CD4-positive, alpha-beta T cell (primary cell): ENCODE measurements around the gene CEP192. TPM values are rescaled to one million over a fixed set of nuclear protein-coding genes. Genes with fewer than 3 reads are reported as not detected.
A peak's percentile ranks its signal among the peaks of the same experiment; 100 is the strongest.

Experiments
- ATAC-seq: fragments of 200-7000 bp; cut with Tn5 transposase; one replicate; pipeline ENCODE4 v1.10.0; 2022; ENCODE audit warnings: mild to moderate bottlenecking; ENCODE audit not compliant: poor library complexity
- CTCF ChIA-PET: fragments of 350-600 bp; sonication (Branson Sonifier 250); formaldehyde crosslinking; loops from one replicate; lab custom pipeline; 2021; ENCODE audit warnings: antibody characterized with exemption, inconsistent platforms; lab: Charles Lee
- POLR2A ChIA-PET: fragments of 350-600 bp; sonication (Branson Sonifier 250); formaldehyde crosslinking; loops from one replicate; lab custom pipeline; 2021; ENCODE audit warnings: antibody characterized with exemption, inconsistent platforms; lab: Charles Lee
- DNase-seq, 14 experiments: peaks; one replicate each; pipeline ENCODE4 v3.0.0-alpha.2; 2013 to 2020; ENCODE audit warnings: mixed read lengths in 2 of 14
- H3K27ac ChIP-seq, 2 donors: one replicate each; pipeline versions ENCODE4 v1.5.1 to v1.7.0; 2013; ENCODE audit warnings: low read length in 2 of 2, low read depth in 1 of 2, mild to moderate bottlenecking in 1 of 2
- H3K27me3 ChIP-seq, 2 experiments: 1 replicate in 1 of 2; 2 replicates in 1 of 2; pipeline versions ENCODE4 v1.6.1 to v1.7.0; 2013; ENCODE audit warnings: low read length in 2 of 2, control low read depth in 1 of 2, mild to moderate bottlenecking in 1 of 2, moderate library complexity in 1 of 2; ENCODE audit not compliant: insufficient read depth in 2 of 2, control insufficient read depth in 1 of 2
- H3K36me3 ChIP-seq: one replicate; pipeline ENCODE4 v1.6.1; 2013; ENCODE audit warnings: low read length, control low read depth; ENCODE audit not compliant: insufficient read depth
- H3K4me1 ChIP-seq: one replicate; pipeline ENCODE4 v1.6.1; 2013; ENCODE audit warnings: low read length, control low read depth; ENCODE audit not compliant: insufficient read depth
- H3K4me3 ChIP-seq: one replicate; pipeline ENCODE4 v1.5.1; 2013; ENCODE audit warnings: mild to moderate bottlenecking, low read length, moderate library complexity
- H3K9me3 ChIP-seq, 2 experiments: 1 replicate in 1 of 2; 2 replicates in 1 of 2; pipeline versions ENCODE4 v1.6.1 to v1.7.0; 2013; ENCODE audit warnings: low read length in 2 of 2, mild to moderate bottlenecking in 2 of 2, control low read depth in 1 of 2, moderate library complexity in 1 of 2; ENCODE audit not compliant: control insufficient read depth in 1 of 2, insufficient read depth in 1 of 2
- H3K27ac Mint-ChIP-seq: one replicate; pipeline ENCODE4 v1.8.0; 2020; ENCODE audit warnings: mixed read lengths
- H3K27me3 Mint-ChIP-seq: one replicate; pipeline ENCODE4 v1.8.0; 2021; ENCODE audit warnings: mixed read lengths
- H3K36me3 Mint-ChIP-seq: one replicate; pipeline ENCODE4 v1.8.0; 2021; ENCODE audit warnings: low read depth, mixed read lengths
- H3K4me1 Mint-ChIP-seq: one replicate; pipeline ENCODE4 v1.8.0; 2021; ENCODE audit warnings: low read depth, mixed read lengths
- H3K4me3 Mint-ChIP-seq: one replicate; pipeline ENCODE4 v1.8.0; 2020; ENCODE audit warnings: mild to moderate bottlenecking, mixed read lengths
- H3K9me3 Mint-ChIP-seq: one replicate; pipeline ENCODE4 v1.8.0; 2020; ENCODE audit warnings: mixed read lengths
- intact Hi-C, 2 experiments: fragments of 100-400 bp; cut with DNase I in 1 of 2; cut with micrococcal nuclease in 1 of 2; formaldehyde crosslinking; loops; one replicate each; pipeline versions ENCODE4 v1.15.1 to v1.9.0; 2023 to 2025; cut with DNase I, micrococcal nuclease
- total RNA-seq, 174 experiments: library from RNA in 2 of 174; stranded (reverse) in 2 of 174; gene quantifications; one replicate each; pipeline ENCODE4 v1.2.3 and lab custom pipeline; 2021 to 2026
- TF ChIP-seq, protein P1 (sequence below): fragments of 200-600 bp; IDR thresholded peaks from one replicate; pipeline ENCODE4 v1.8.0; 2022; ENCODE audit warnings: antibody characterized with exemption, mild to moderate bottlenecking

CEP192 gene
- total RNA-seq, 2 experiments from 2014 or later = 23.4 to 25.0 TPM

DNA sequence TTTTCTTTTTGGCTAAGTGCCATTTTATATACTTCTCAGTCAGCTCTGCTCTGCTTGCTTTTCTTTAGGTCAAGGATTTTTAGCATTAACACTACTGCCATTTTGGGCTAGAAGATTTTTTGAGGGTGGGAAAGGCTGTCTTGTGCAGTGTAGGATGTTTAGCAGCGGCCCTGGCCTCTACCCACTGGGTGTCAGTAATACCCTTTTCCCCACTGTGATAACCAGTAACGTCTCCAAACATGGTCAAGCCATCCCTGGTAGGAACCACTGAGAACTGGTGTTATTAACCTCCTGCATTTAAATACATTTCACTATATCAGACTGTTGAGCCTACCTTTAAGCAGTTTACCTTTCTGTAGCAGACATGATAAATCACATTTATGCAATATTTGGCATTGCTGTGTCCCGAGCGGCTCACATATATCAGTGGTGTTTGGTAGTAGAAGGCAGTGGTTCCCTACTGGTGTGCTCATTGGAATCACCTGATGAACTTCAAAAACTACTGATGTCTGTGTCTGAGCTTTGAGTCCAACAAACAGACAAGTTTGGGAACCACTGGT lies 70.5 kb downstream of the CEP192 start:
- no peak overlapping the region for H3K4me3 Mint-ChIP-seq
- H3K27me3 Mint-ChIP-seq = no peaks in the 10 kb centered on the region
- Histone ChIP-seq H3K4me1 (peaks cover 4% of the 10 kb centered on the region), H3K4me3 (no peak overlapping the region), H3K36me3 (peaks cover 54% of the 10 kb centered on the region), H3K27me3 (no peaks in the 10 kb centered on the region), H3K9me3 (no peaks in the 10 kb centered on the region), H3K27ac (no peak overlapping the region)
- peaks cover 36% of the 10 kb centered on the region for H3K4me1 Mint-ChIP-seq
- ChIA-PET CTCF (interaction anchor here (1.7 kb wide), 1 partner anchor 98 kb away, joined by 3 read pairs; no protein-coding TSS in a partner anchor), POLR2A (no interaction called here)
- no peak for DNase-seq
- peaks cover 87% of the 10 kb centered on the region for H3K36me3 Mint-ChIP-seq
- H3K27ac Mint-ChIP-seq = no peak overlapping the region
- TF ChIP-seq, protein P1, sequence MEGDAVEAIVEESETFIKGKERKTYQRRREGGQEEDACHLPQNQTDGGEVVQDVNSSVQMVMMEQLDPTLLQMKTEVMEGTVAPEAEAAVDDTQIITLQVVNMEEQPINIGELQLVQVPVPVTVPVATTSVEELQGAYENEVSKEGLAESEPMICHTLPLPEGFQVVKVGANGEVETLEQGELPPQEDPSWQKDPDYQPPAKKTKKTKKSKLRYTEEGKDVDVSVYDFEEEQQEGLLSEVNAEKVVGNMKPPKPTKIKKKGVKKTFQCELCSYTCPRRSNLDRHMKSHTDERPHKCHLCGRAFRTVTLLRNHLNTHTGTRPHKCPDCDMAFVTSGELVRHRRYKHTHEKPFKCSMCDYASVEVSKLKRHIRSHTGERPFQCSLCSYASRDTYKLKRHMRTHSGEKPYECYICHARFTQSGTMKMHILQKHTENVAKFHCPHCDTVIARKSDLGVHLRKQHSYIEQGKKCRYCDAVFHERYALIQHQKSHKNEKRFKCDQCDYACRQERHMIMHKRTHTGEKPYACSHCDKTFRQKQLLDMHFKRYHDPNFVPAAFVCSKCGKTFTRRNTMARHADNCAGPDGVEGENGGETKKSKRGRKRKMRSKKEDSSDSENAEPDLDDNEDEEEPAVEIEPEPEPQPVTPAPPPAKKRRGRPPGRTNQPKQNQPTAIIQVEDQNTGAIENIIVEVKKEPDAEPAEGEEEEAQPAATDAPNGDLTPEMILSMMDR = no peak
- no peaks in the 10 kb centered on the region for H3K9me3 Mint-ChIP-seq
- intact Hi-C loops = no loop called here
- ATAC-seq = no peak

DNA sequence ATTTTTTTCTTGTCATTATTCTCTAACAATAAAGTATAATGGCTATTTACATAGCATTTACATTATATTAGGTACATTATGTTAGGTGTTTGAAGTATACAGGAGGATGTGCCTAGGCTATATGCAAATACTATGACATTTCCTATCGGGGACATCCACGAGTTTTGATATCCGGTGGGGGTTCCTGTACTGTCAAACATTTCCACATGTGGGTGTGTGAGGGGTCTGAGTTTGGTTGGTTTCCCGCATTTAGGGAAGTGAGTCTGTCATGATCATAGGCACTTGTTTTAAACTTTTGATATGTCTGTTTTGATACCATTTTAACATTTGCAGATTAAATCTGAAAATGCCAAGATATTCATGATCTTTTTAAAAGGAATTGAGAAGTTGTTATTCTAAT lies 76.0 kb downstream of the CEP192 start:
- peaks cover 51% of the 10 kb centered on the region for H3K36me3 ChIP-seq
- ATAC-seq (no peak), DNase-seq (no peak)
- no peaks in the 10 kb centered on the region for H3K27me3 ChIP-seq
- ChIA-PET POLR2A (no interaction called here), CTCF (no interaction called here)
- Mint-ChIP-seq H3K9me3 (no peaks in the 10 kb centered on the region), H3K27me3 (no peaks in the 10 kb centered on the region), H3K27ac (peak overlapping the region; percentile 47), H3K4me3 (no peak overlapping the region), H3K4me1 (peaks cover 30% of the 10 kb centered on the region), H3K36me3 (peaks cover 90% of the 10 kb centered on the region)
- intact Hi-C loops = no loop called here
- H3K4me1 ChIP-seq = peaks cover 5% of the 10 kb centered on the region
- TF ChIP-seq, protein P1 = no peak
- no peak overlapping the region for H3K27ac ChIP-seq
- H3K4me3 ChIP-seq = no peak overlapping the region
- H3K9me3 ChIP-seq = no peaks in the 10 kb centered on the region

DNA sequence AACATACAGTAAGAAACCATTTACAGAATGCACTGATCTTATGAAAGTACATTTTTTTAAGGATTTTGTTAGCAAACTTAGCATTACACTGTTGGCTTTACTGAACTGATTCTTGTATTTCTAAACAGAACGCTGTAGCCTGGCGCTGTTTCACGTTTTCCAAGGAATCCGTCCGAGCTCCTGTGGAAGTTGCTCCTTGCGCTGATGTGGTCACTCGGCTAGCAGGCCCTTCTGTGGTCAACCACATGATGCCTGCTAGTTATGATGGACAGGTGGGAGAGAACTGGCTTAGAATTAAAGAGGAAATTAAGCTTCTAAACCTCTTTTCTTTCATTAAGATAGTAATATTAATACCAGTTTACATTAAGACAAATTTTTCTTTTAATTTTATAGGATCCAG lies 76.8 kb downstream of the CEP192 start:
- ChIA-PET POLR2A (no interaction called here), CTCF (no interaction called here)
- no peak overlapping the region for H3K27ac Mint-ChIP-seq
- H3K36me3 Mint-ChIP-seq = peaks cover 90% of the 10 kb centered on the region
- intact Hi-C loops = no loop called here
- Histone ChIP-seq H3K27ac (no peak overlapping the region), H3K4me3 (no peak overlapping the region), H3K36me3 (peaks cover 53% of the 10 kb centered on the region), H3K27me3 (no peaks in the 10 kb centered on the region), H3K4me1 (peaks cover 5% of the 10 kb centered on the region), H3K9me3 (no peaks in the 10 kb centered on the region)
- DNase-seq = no peak
- ATAC-seq = no peak
- TF ChIP-seq, protein P1 = no peak
- peaks cover 27% of the 10 kb centered on the region for H3K4me1 Mint-ChIP-seq
- no peaks in the 10 kb centered on the region for H3K9me3 Mint-ChIP-seq
- no peaks in the 10 kb centered on the region for H3K27me3 Mint-ChIP-seq
- no peak overlapping the region for H3K4me3 Mint-ChIP-seq
